ENCODE results near the gene CTIF. TPM values are rescaled to one million over a fixed set of nuclear protein-coding genes. Genes with fewer than 3 reads are reported as not detected.
A peak's percentile ranks its signal among the peaks of the same experiment; 100 is the strongest.

Gene CTIF
- polyA plus RNA-seq, 1 of the 3 experiments (the other 2 are of a cell fraction): 47.2 TPM

DNA sequence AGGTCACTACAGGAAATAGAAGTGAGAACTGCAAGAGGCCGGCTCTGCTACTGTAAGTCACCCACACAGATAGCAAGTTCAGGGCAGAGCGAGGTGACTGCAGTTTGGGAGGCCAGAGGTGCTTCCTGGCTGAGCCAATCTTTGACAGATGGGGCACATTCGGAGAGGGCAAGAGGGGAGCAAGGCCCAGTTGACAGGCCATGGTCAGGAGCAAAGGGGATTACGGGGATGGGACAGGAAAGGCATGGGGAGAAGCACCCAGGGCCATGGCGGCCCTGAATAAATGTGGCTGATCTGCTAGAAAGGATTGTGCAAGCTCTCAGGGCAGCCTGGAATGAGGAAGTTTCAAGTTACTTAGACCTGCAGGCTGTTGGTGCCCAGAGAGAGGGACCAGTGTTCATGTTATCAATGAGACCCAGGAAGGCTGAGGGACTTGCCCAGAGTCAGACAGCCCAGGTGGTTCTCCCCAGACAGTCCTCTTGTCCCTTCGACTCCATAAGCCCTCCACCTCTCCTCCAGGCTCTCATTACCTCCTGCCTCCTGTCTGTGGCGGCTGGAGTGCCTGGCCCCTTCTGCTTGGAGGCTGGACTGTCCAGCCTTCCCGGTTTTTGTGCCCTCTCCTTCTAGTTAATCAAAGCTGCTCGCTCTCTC lies 123.3 kb downstream of the CTIF start:
- 67% methylated on average over 9 of the region's 9 CpGs for WGBS (ENCODE audit: low lambda C conversion rate)
- Histone ChIP-seq H2AFZ (ENCODE audit: low read depth) (no peak overlapping the region), H3K27me3 (ENCODE audit: insufficient read depth) (no peaks in the 10 kb centered on the region), H3K9me2 (no peaks in the 10 kb centered on the region), H3K27ac (ENCODE audit: low read depth in 2 of 2, low read length in 1 of 2) (peak overlapping the region; percentile 28 to 64; a peak in 3 of 4 replicates), H3K4me3 (ENCODE audit: low read depth in 2 of 2, low read length in 1 of 2) (no peak overlapping the region), H3K79me2 (ENCODE audit: insufficient read depth) (peaks cover 82% of the 10 kb centered on the region), H3K4me2 (peak overlapping the region; percentile 13; the same call in 1 of the 2 replicates), H3K4me1 (ENCODE audit: control insufficient read depth in 1 of 2, insufficient read depth in 2 of 2, low read depth in 1 of 2, low read length in 1 of 2) (peaks cover 22 to 31% of the 10 kb centered on the region in 2 experiments), H3F3A (replicated peaks; ENCODE audit: insufficient read depth) (peaks cover 14% of the 10 kb centered on the region), H3K36me3 (replicated peaks in 1 of 2; ENCODE audit: control insufficient read depth in 1 of 2, insufficient read depth in 2 of 2, low read length in 1 of 2) (peaks cover 15 to 17% of the 10 kb centered on the region in 2 experiments), H3K9me3 (no peaks in the 10 kb centered on the region), H3K9ac (no peak overlapping the region), H4K20me1 (ENCODE audit: insufficient read depth) (peaks cover 37% of the 10 kb centered on the region; the same call in 1 of the 2 replicates)
- TF ChIP-seq ELF1 (IDR thresholded peaks at IDR 0.05) (peak; percentile 89), TEAD4 (IDR thresholded peaks at IDR 0.05; ENCODE audit: borderline replicate concordance, insufficient read depth) (0 out of 2 replicates have a peak, but pooled peaks have one; percentile 9), POLR2AphosphoS5 (IDR thresholded peaks at IDR 0.05; ENCODE audit: low read depth, low read length) (peak; percentile 28; the same call in 1 of the 2 replicates)
- TF ChIP-seq, protein P1, sequence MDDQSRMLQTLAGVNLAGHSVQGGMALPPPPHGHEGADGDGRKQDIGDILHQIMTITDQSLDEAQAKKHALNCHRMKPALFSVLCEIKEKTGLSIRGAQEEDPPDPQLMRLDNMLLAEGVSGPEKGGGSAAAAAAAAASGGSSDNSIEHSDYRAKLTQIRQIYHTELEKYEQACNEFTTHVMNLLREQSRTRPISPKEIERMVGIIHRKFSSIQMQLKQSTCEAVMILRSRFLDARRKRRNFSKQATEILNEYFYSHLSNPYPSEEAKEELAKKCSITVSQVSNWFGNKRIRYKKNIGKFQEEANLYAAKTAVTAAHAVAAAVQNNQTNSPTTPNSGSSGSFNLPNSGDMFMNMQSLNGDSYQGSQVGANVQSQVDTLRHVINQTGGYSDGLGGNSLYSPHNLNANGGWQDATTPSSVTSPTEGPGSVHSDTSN (IDR thresholded peaks at IDR 0.05): no peak
- ChIA-PET CTCF (interaction anchor here (1.2 to 12.2 kb wide), 3 partner anchors 11 to 188 kb away, joined by 3 to 174 read pairs (median 5); no protein-coding TSS in a partner anchor), POLR2A (no interaction called here)
- no peak for DNase-seq

DNA sequence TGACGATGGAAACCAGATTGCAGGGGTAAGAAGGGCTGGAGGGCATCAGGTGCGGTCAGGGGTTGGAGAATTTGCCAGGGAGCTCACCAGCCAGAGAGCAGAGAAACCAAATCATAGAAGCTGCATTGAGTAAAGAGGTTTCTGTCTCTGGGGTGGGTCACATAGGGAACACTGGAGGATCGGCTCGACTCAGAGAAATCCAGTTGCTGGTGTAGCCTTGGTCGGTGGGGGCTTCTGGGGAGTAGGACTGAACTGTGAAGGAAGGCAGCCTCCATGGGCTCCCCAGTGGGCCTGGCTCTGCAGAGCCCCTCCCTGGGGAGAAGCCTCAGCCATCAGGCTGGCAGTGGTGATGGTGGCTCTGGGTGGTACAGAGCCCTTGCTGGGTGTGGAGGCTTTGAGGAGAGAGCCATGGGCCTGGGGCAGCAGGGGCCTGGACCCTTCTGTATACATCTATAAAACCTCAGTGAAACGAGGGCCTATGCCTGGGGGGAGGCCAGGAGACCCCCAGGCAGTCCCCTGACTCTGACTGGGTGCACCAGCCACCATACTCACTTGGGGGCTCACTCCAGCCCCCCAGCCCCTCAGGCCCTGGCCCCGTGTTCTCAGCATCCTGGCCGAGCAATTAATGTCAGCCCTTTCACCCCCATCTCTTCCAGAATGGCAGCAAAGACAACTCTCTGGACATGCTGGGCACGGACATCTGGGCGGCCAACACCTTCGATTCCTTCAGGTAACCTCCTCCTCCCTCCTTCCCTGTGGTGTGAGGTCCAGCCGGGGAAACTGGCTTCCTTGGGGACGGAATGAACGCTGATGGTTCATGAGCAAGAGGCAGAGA lies 124.5 kb downstream of the CTIF start:
- peaks cover 37% of the 10 kb centered on the region; the same call in 1 of the 2 replicates for H4K20me1 ChIP-seq (ENCODE audit: insufficient read depth)

More for the DNA sequence above, 124.5 kb downstream of the CTIF start:
- Histone ChIP-seq H3F3A (replicated peaks; ENCODE audit: insufficient read depth) (peaks cover 14% of the 10 kb centered on the region), H3K79me2 (ENCODE audit: insufficient read depth) (peaks cover 70% of the 10 kb centered on the region), H3K4me3 (ENCODE audit: low read depth in 2 of 2, low read length in 1 of 2) (no peak overlapping the region), H3K9me2 (no peaks in the 10 kb centered on the region), H3K9ac (no peak overlapping the region), H3K9me3 (no peaks in the 10 kb centered on the region), H3K27me3 (ENCODE audit: insufficient read depth) (no peaks in the 10 kb centered on the region), H3K4me2 (no peak overlapping the region), H2AFZ (ENCODE audit: low read depth) (no peak overlapping the region), H3K4me1 (ENCODE audit: control insufficient read depth in 1 of 2, insufficient read depth in 2 of 2, low read depth in 1 of 2, low read length in 1 of 2) (peaks cover 17 to 36% of the 10 kb centered on the region in 2 experiments), H3K36me3 (replicated peaks in 1 of 2; ENCODE audit: control insufficient read depth in 1 of 2, insufficient read depth in 2 of 2, low read length in 1 of 2) (peaks cover 15 to 27% of the 10 kb centered on the region in 2 experiments), H3K27ac (ENCODE audit: low read depth in 2 of 2, low read length in 1 of 2) (no peak overlapping the region)
- TF ChIP-seq GATA2 (CRISPR knock-in tag; IDR thresholded peaks at IDR 0.05): no peak
- TF ChIP-seq, protein P2, sequence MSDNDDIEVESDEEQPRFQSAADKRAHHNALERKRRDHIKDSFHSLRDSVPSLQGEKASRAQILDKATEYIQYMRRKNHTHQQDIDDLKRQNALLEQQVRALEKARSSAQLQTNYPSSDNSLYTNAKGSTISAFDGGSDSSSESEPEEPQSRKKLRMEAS (IDR thresholded peaks at IDR 0.05; ENCODE audit: low read depth): no peak
- TF ChIP-seq, protein P3, sequence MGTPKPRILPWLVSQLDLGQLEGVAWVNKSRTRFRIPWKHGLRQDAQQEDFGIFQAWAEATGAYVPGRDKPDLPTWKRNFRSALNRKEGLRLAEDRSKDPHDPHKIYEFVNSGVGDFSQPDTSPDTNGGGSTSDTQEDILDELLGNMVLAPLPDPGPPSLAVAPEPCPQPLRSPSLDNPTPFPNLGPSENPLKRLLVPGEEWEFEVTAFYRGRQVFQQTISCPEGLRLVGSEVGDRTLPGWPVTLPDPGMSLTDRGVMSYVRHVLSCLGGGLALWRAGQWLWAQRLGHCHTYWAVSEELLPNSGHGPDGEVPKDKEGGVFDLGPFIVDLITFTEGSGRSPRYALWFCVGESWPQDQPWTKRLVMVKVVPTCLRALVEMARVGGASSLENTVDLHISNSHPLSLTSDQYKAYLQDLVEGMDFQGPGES (IDR thresholded peaks at IDR 0.05; ENCODE audit: low read depth, low read length): no peak
- TF ChIP-seq EZH2phosphoT487 (IDR thresholded peaks at IDR 0.05; ENCODE audit: borderline replicate concordance, low read depth): no peak
- TF ChIP-seq TEAD4 (IDR thresholded peaks at IDR 0.05; ENCODE audit: borderline replicate concordance, insufficient read depth): no peak
- no peak for TF ChIP-seq MEF2A (IDR thresholded peaks at IDR 0.05; ENCODE audit: borderline replicate concordance, low read depth)
- WGBS (ENCODE audit: low lambda C conversion rate): 90% methylated on average over 14 of the region's 14 CpGs
- ChIA-PET CTCF (interaction anchor here (0.6 to 12.2 kb wide), 16 partner anchors 10 to 805 kb away, joined by 3 to 174 read pairs (median 4); partner anchors contain the start of gene CTIF), POLR2A (no interaction called here)
- DNase-seq: no peak

All from SK-N-SH (cell line).